A549 (cell line): Measurements from ENCODE around the gene ZNF223. TPM values are rescaled to one million over a fixed set of nuclear protein-coding genes. Genes with fewer than 3 reads are reported as not detected.

ENCODE experiments used
- ATAC-seq, 2 experiments: fragments of 200-7000 bp in 1 of 2; fragments of >200 bp in 1 of 2; cut with Nextera tagmentation in 1 of 2; cut with Tn5 transposase in 1 of 2; 3 replicates each; pipeline versions ENCODE4 v1.8.0 to v1.9.1; 2018 to 2020; ENCODE audit warnings: mild to moderate bottlenecking in 1 of 2, moderate library complexity in 1 of 2
- CTCF ChIA-PET: fragments of 300-600 bp; sonication (Branson Sonifier 250); formaldehyde crosslinking; extraction: SDS; loops from one replicate; lab custom pipeline; 2021; ENCODE audit warnings: antibody characterized with exemption, inconsistent platforms; lab: Yijun Ruan, JAX
- POLR2A ChIA-PET: fragments of 350-600 bp; formaldehyde crosslinking; extraction: SDS; loops from one replicate; lab custom pipeline; 2021; ENCODE audit warnings: antibody characterized with exemption, inconsistent platforms; lab: Yijun Ruan, JAX
- DNase-seq, 2 experiments: peaks; one replicate each; pipeline versions ENCODE4 v3.0.0 to v3.0.0-alpha.2; 2011 to 2016; ENCODE audit warnings: low read depth in 1 of 2, low spot score in 1 of 2
- FAIRE-seq: peaks from 2 replicates; lab custom pipeline; 2011; peaks lifted over from hg19 to GRCh38; lab: Jason Lieb, UNC
- H3K27ac ChIP-seq, 2 experiments: fragments of >200 bp; sonication (Bioruptor Twin); formaldehyde crosslinking; 3 replicates each; pipeline ENCODE4 v1.5.1; 2016 to 2017
- H3K4me1 ChIP-seq: fragments of >200 bp; sonication (Bioruptor Twin); formaldehyde crosslinking; 3 replicates; pipeline ENCODE4 v1.6.1; 2016
- H3K4me2 ChIP-seq: fragments of >200 bp; sonication (Bioruptor Twin); formaldehyde crosslinking; 3 replicates; pipeline ENCODE4 v1.6.1; 2016
- H3K4me3 ChIP-seq: fragments of >200 bp; sonication (Bioruptor Twin); formaldehyde crosslinking; 3 replicates; pipeline ENCODE4 v1.5.1; 2016
- H3K9me3 ChIP-seq: fragments of >200 bp; sonication (Bioruptor Twin); formaldehyde crosslinking; 3 replicates; pipeline ENCODE4 v1.6.1; 2016
- ATOH8 ChIP-seq: fragments of 250-450 bp; sonication (Bioruptor Pico); IDR thresholded peaks from 2 replicates; pipeline ENCODE4 v1.5.0; 2020; ENCODE audit warnings: low read depth, mild to moderate bottlenecking, moderate library complexity
- BHLHE40 ChIP-seq: IDR thresholded peaks from 2 replicates; pipeline ENCODE4 v1.6.1; 2012; ENCODE audit warnings: low read depth, low read length, inconsistent platforms
- CBX2 ChIP-seq: fragments of 200-600 bp; sonication (generic); IDR thresholded peaks from 2 replicates; pipeline ENCODE4 v1.6.1; 2016; ENCODE audit warnings: low read depth, mild to moderate bottlenecking, borderline replicate concordance
- CHD2 ChIP-seq: fragments of 150-350 bp; IDR thresholded peaks from 2 replicates; pipeline ENCODE4 v1.6.1; 2014; ENCODE audit warnings: low read length; ENCODE audit not compliant: partially characterized antibody
- CTCF ChIP-seq: fragments of >200 bp; sonication (Bioruptor Twin); formaldehyde crosslinking; IDR thresholded peaks from 3 replicates; pipeline ENCODE4 v1.5.1; 2016
- E2F6 ChIP-seq: IDR thresholded peaks from 2 replicates; pipeline ENCODE4 v1.6.1; 2012; ENCODE audit warnings: low read depth, borderline replicate concordance
- GATA3 ChIP-seq: IDR thresholded peaks from 2 replicates; pipeline ENCODE4 v1.6.1; 2012; ENCODE audit warnings: borderline replicate concordance
- HDAC2 ChIP-seq: fragments of 200-600 bp; sonication (generic); IDR thresholded peaks from 2 replicates; pipeline ENCODE4 v1.6.1; 2016
- HMGXB4 ChIP-seq: fragments of 250-450 bp; sonication (Bioruptor Pico); IDR thresholded peaks from 2 replicates; pipeline ENCODE4 v1.5.0; 2021; ENCODE audit warnings: mild to moderate bottlenecking, moderate library complexity, borderline replicate concordance
- HOXA7 ChIP-seq: fragments of 250-450 bp; sonication (Bioruptor Pico); IDR thresholded peaks from 2 replicates; pipeline ENCODE4 v1.5.0; 2020; ENCODE audit warnings: mild to moderate bottlenecking, moderate library complexity
- HOXB13 ChIP-seq: fragments of 250-450 bp; sonication (Bioruptor Pico); IDR thresholded peaks from 2 replicates; pipeline ENCODE4 v1.5.0; 2020; ENCODE audit warnings: low read depth, mild to moderate bottlenecking, moderate library complexity
- JUNB ChIP-seq: fragments of >200 bp; sonication (Bioruptor Twin); formaldehyde crosslinking; IDR thresholded peaks from 2 replicates; pipeline ENCODE4 v1.6.1; 2016
- KDM1A ChIP-seq: fragments of 200-600 bp; sonication (generic); IDR thresholded peaks from 2 replicates; pipeline ENCODE4 v1.6.1; 2016; ENCODE audit warnings: low read depth, mild to moderate bottlenecking
- MYC ChIP-seq: IDR thresholded peaks from 2 replicates; pipeline ENCODE4 v1.6.1; 2012; ENCODE audit warnings: mild to moderate bottlenecking, inconsistent platforms, low read length, improper control_type of control experiment, borderline replicate concordance
- PBX3 ChIP-seq: IDR thresholded peaks from 2 replicates; pipeline ENCODE4 v1.6.1; 2012
- POLR2AphosphoS2 ChIP-seq: conservative IDR thresholded peaks from 2 replicates; pipeline ENCODE4 v1.6.1; 2012; ENCODE audit warnings: low read length, improper control_type of control experiment, inconsistent platforms
- RAD21 ChIP-seq, 2 experiments: fragments of >200 bp in 1 of 2; sonication (Bioruptor Twin) in 1 of 2; formaldehyde crosslinking in 1 of 2; IDR thresholded peaks in 1 of 2; conservative IDR thresholded peaks in 1 of 2; 2 replicates in 1 of 2; 3 replicates in 1 of 2; pipeline ENCODE4 v1.6.1; 2012 to 2018; ENCODE audit warnings: inconsistent platforms in 1 of 2
- SREBF2 ChIP-seq: fragments of 450-650 bp; IDR thresholded peaks from 2 replicates; pipeline ENCODE4 v1.6.1; 2014; ENCODE audit warnings: mild to moderate bottlenecking, moderate library complexity
- ZFP36 ChIP-seq: fragments of 450-650 bp; IDR thresholded peaks from 2 replicates; pipeline ENCODE4 v1.6.1; 2014; ENCODE audit warnings: borderline replicate concordance; ENCODE audit not compliant: partially characterized antibody
- WGBS: methylation state at CpG from one replicate; pipeline ENCODE4 v1.1.6; 2017; ENCODE audit errors: missing lambda C conversion rate; 5-methylcytosine and 5-hydroxymethylcytosine counted together
- polyA plus RNA-seq, 4 experiments: library from polyadenylated mRNA; depleted of rRNA in 3 of 4; stranded (reverse); fragments of >200 nt; fragmentation: RNase III in 1 of 4; extraction: RNeasy Plus Mini Kit Qiagen cat#74134 plus additional on column Dnase treatment in 1 of 4; gene quantifications; 2 replicates in 3 of 4; 3 replicates in 1 of 4; pipeline ENCODE4 v1.2.3, GENCODE V29; 2011 to 2017

The ZNF223 gene
- polyA plus RNA-seq, 2 of the 4 experiments (the other 2 are of a cell fraction) = 2.2 to 5.2 TPM

- FAIRE-seq (peak; percentile 81), DNase-seq (no peak), ATAC-seq (no peak)
- Histone ChIP-seq H3K9me3 (peaks cover 90% of the 10 kb centered on the region), H3K4me3 (no peak overlapping the region), H3K4me2 (no peak overlapping the region), H3K27ac (no peak overlapping the region), H3K4me1 (no peaks in the 10 kb centered on the region)
- no peak for TF ChIP-seq ATOH8
- TF ChIP-seq KDM1A = 0 out of 2 replicates have a peak, but pooled peaks have one; percentile 36
- ChIA-PET POLR2A (no interaction called here), CTCF (no interaction called here)
- 7% methylated on average over 1 of the region's 1 CpG for WGBS
These were observed 19.7 kb upstream of the ZNF223 start for GRCh38 chr19:44032001-44032610.

GRCh38 chr19:44042147-44042546 lies 9.7 kb upstream of the ZNF223 start:
- no peak for TF ChIP-seq CHD2
- no peak for TF ChIP-seq ZFP36
- TF ChIP-seq POLR2AphosphoS2 = no peak
- TF ChIP-seq HDAC2 = no peak
- TF ChIP-seq RAD21 (conservative IDR thresholded peaks at IDR 0.05 in 1 of 2, IDR thresholded peaks at IDR 0.05 in 1 of 2) = no peak
- TF ChIP-seq HMGXB4 (CRISPR knock-in tag) = no peak
- TF ChIP-seq CBX2 = no peak
- TF ChIP-seq MYC = no peak
- no peak for TF ChIP-seq BHLHE40
- no peak for TF ChIP-seq GATA3
- no peak for TF ChIP-seq E2F6
- no peak for TF ChIP-seq PBX3
- no peak for TF ChIP-seq JUNB
- 7% methylated on average over 2 of the region's 2 CpGs for WGBS
- ATAC-seq = no peak
- H3K4me2 ChIP-seq = no peak overlapping the region
- H3K4me1 ChIP-seq = no peaks in the 10 kb centered on the region
- FAIRE-seq = no peak
- H3K27ac ChIP-seq = no peak overlapping the region
- no peak for DNase-seq
- H3K9me3 ChIP-seq = peaks cover 53% of the 10 kb centered on the region
- CTCF ChIA-PET = no interaction called here
- H3K4me3 ChIP-seq = no peak overlapping the region
- POLR2A ChIA-PET = no interaction called here

- H3K27ac ChIP-seq = peak overlapping the region; percentile 3 to 51; a peak in 2 of 6 replicates
These were observed 841 bp upstream of the ZNF223 start for GRCh38 chr19:44050740-44051649.

More at GRCh38 chr19:44050740-44051649, 841 bp upstream of the ZNF223 start:
- ATAC-seq (peak; percentile 21 to 26; a peak in 5 of 6 replicates), DNase-seq (peak in 1 of 2 experiments; percentile 27), FAIRE-seq (no peak)
- Histone ChIP-seq H3K9me3 (peaks cover 51% of the 10 kb centered on the region), H3K4me1 (no peaks in the 10 kb centered on the region)
- TF ChIP-seq HOXB13 (CRISPR knock-in tag) (0 out of 2 replicates have a peak, but pooled peaks have one; percentile 26), SREBF2 (no peak), POLR2AphosphoS2 (no peak), CTCF (no peak), HOXA7 (CRISPR knock-in tag) (no peak)
- TF ChIP-seq, all 56 proteins: peak for 1
- ChIA-PET CTCF (interaction anchor here (1.0 to 1.4 kb wide), 3 partner anchors 11 to 116 kb away, joined by 3 to 4 read pairs (median 3); partner anchors contain the start of gene ZNF45), POLR2A (interaction anchor here (0.8 to 1.2 kb wide), 3 partner anchors 43 to 224 kb away, joined by 3 to 4 read pairs (median 3); partner anchors contain the start of genes ZNF224, ZNF227 and ZNF283)
- peak overlapping the region; percentile 82 for H3K4me2 ChIP-seq
- peak overlapping the region; percentile 74 for H3K4me3 ChIP-seq
- 24% methylated on average over 21 of the region's 21 CpGs for WGBS
